BE2C (cell line): Measurements from ENCODE around the gene RUNX2.

Experiments
- DNase-seq: peaks from one replicate; pipeline ENCODE4 v3.0.0-alpha.2; 2020
- H3K27me3 ChIP-seq: fragments of 250-450 bp; sonication (Bioruptor Pico); 2 replicates; pipeline ENCODE4 v1.5.1; 2020; ENCODE audit warnings: mild to moderate bottlenecking
- H3K36me3 ChIP-seq: fragments of 250-450 bp; sonication (Bioruptor Pico); 2 replicates; pipeline ENCODE4 v1.5.1; 2020; ENCODE audit warnings: mild to moderate bottlenecking
- H3K4me1 ChIP-seq: fragments of 250-450 bp; sonication (Bioruptor Pico); 2 replicates; pipeline ENCODE4 v1.5.1; 2020
- H3K4me3 ChIP-seq: 2 replicates; pipeline ENCODE4 v1.5.1; 2011; ENCODE audit warnings: low read depth, low read length
- H3K9me3 ChIP-seq: fragments of 250-450 bp; sonication (Bioruptor Pico); 2 replicates; pipeline ENCODE4 v1.5.1; 2020
- TF ChIP-seq, protein P1 (sequence below): IDR thresholded peaks from 2 replicates; pipeline ENCODE4 v1.5.1; 2012; ENCODE audit warnings: mild to moderate bottlenecking, low read depth, low read length

Gene RUNX2

GRCh38 chr6:45686841-45687569 is 358.9 kb downstream of the RUNX2 start:
- H3K27me3 ChIP-seq = no peaks in the 10 kb centered on the region
- no peaks in the 10 kb centered on the region for H3K9me3 ChIP-seq
- no peak for DNase-seq
- TF ChIP-seq, protein P1, sequence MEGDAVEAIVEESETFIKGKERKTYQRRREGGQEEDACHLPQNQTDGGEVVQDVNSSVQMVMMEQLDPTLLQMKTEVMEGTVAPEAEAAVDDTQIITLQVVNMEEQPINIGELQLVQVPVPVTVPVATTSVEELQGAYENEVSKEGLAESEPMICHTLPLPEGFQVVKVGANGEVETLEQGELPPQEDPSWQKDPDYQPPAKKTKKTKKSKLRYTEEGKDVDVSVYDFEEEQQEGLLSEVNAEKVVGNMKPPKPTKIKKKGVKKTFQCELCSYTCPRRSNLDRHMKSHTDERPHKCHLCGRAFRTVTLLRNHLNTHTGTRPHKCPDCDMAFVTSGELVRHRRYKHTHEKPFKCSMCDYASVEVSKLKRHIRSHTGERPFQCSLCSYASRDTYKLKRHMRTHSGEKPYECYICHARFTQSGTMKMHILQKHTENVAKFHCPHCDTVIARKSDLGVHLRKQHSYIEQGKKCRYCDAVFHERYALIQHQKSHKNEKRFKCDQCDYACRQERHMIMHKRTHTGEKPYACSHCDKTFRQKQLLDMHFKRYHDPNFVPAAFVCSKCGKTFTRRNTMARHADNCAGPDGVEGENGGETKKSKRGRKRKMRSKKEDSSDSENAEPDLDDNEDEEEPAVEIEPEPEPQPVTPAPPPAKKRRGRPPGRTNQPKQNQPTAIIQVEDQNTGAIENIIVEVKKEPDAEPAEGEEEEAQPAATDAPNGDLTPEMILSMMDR = no peak
- H3K4me3 ChIP-seq = no peak overlapping the region
- H3K36me3 ChIP-seq = no peaks in the 10 kb centered on the region
- H3K4me1 ChIP-seq = no peaks in the 10 kb centered on the region

DNA sequence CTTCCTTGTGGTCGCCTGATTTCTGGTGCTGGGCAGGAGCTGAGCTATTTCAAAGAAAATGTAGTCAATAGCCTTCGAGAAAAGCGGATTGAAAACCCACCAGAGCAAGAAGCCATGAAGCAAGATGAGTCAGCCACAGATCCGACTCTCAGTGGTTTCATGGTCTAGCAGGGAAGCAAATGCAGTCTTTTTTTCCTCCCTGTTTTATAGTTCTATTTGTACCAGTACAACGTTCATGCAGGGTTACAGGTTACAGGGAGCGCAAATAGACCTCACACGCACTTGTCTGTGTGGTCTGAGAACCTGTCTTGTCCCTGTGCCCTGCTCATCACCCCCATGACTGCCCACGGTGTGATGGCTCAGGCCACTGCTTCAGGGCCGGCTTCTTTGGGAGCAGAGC is 359.4 kb downstream of the RUNX2 start:
- Histone ChIP-seq H3K36me3 (no peaks in the 10 kb centered on the region), H3K4me3 (no peak overlapping the region), H3K9me3 (no peaks in the 10 kb centered on the region), H3K4me1 (no peaks in the 10 kb centered on the region), H3K27me3 (no peaks in the 10 kb centered on the region)
- no peak for DNase-seq
- TF ChIP-seq, protein P1 = no peak

GRCh38 chr6:45688180-45688579 is 360.1 kb downstream of the RUNX2 start:
- no peak for DNase-seq
- no peaks in the 10 kb centered on the region for H3K4me1 ChIP-seq
- H3K36me3 ChIP-seq = no peaks in the 10 kb centered on the region
- H3K27me3 ChIP-seq = no peaks in the 10 kb centered on the region
- H3K4me3 ChIP-seq = no peak overlapping the region
- no peaks in the 10 kb centered on the region for H3K9me3 ChIP-seq
- TF ChIP-seq, protein P1 = no peak

DNA sequence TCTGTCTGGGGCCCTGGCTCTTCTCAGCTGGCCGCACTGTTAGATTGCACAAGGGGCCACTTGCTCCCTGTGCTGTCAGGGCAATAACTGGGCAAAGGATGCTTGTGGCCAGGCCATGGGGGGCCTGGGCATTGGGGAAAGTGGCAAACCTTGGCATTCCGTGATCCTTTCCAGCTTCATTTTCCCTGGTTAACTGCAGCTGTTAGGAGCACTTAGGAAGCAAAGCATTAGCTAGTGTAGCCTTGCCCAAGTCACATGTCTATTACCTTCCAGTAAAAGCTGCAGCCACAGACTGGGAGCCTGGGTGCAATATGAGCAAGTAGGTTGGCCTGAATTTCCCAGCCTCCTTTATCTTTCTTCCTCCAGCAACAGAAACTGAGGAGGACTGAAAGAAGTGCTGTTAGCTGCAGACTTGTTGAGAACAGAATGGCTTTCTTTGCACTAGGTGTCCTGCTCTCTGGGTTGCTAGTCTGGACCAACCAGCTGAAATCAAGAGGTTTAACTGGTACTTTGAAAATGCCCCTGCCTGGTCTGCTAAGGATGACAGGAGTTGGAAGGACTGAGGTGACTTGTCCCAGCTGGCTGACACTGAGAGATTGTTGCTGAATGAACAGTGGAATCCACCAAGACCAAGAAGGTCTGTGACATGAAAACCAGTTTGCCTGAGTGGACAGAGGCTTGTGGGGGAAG is 361.9 kb downstream of the RUNX2 start:
- TF ChIP-seq, protein P1 = no peak

GRCh38 chr6:45690846-45691245 is 362.7 kb downstream of the RUNX2 start:
- Histone ChIP-seq H3K4me3 (no peak overlapping the region), H3K9me3 (no peaks in the 10 kb centered on the region), H3K27me3 (no peaks in the 10 kb centered on the region), H3K36me3 (no peaks in the 10 kb centered on the region), H3K4me1 (no peaks in the 10 kb centered on the region)
- TF ChIP-seq, protein P1 = no peak
- no peak for DNase-seq

More for the DNA sequence above, 361.9 kb downstream of the RUNX2 start:
- H3K9me3 ChIP-seq = no peaks in the 10 kb centered on the region
- H3K27me3 ChIP-seq = no peaks in the 10 kb centered on the region
- no peaks in the 10 kb centered on the region for H3K36me3 ChIP-seq
- H3K4me3 ChIP-seq = no peak overlapping the region
- no peak for DNase-seq
- no peaks in the 10 kb centered on the region for H3K4me1 ChIP-seq

DNA sequence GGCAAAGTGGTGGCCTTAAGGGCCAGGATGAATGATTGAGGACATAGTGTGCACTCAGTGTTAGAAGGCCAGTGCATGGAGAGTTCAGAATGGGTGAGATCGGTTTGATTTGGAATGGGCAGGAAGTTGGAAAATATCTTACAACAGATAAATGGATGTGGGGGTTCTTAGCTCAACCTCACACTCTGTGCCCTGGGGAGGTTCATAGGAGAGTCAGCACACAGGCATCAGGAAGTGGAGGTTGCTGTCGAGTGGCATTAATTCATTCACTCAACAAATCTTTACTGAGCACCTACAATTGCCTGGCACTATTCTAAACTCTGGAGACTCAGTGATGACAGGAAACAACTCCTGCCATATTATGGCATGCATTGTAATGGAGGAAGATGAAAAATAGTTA is 363.3 kb downstream of the RUNX2 start:
- no peaks in the 10 kb centered on the region for H3K4me1 ChIP-seq
- H3K27me3 ChIP-seq = no peaks in the 10 kb centered on the region
- no peak for DNase-seq
- no peaks in the 10 kb centered on the region for H3K36me3 ChIP-seq
- no peaks in the 10 kb centered on the region for H3K9me3 ChIP-seq
- H3K4me3 ChIP-seq = no peak overlapping the region
- TF ChIP-seq, protein P1 = no peak
